Adrenal gland (tissue), 12 donors: ENCODE data around the gene CCT6A. TPM values are rescaled to one million over a fixed set of nuclear protein-coding genes. Genes with fewer than 3 reads are reported as not detected.
"Not testable (repeated sequence)": the region's sequence is repeated elsewhere in the genome, so short reads cannot be mapped to it uniquely, and the experiment has no call there.

ENCODE experiments used
- DNase-seq, 7 donors: peaks; one replicate each; pipeline ENCODE4 v3.0.0-alpha.2; 2019 to 2020
- H3K27ac ChIP-seq, 5 donors: fragments of 200-600 bp; sonication (generic) in 4 of 5; 1 replicate in 3 of 5; 2 replicates in 2 of 5; pipeline versions ENCODE4 v1.5.1 to v1.8.0; 2016 to 2020; ENCODE audit warnings: mild to moderate bottlenecking in 1 of 5
- H3K27me3 ChIP-seq: fragments of 200-600 bp; 2 replicates; pipeline ENCODE4 v1.8.0; 2021
- H3K36me3 ChIP-seq, 2 donors: fragments of 200-600 bp; replicated peaks in 1 of 2; 1 replicate in 1 of 2; 2 replicates in 1 of 2; pipeline versions ENCODE4 v1.5.1 to v1.8.0; 2018 to 2022
- H3K4me1 ChIP-seq, 2 donors: fragments of 200-600 bp; replicated peaks in 1 of 2; 1 replicate in 1 of 2; 2 replicates in 1 of 2; pipeline versions ENCODE4 v1.5.1 to v1.8.0; 2018 to 2021
- H3K4me3 ChIP-seq, 4 donors: fragments of 200-600 bp; sonication (generic) in 3 of 4; one replicate each; pipeline ENCODE4 v1.5.1; 2016 to 2018
- H3K9me3 ChIP-seq, 3 donors: fragments of 200-600 bp; sonication (generic) in 1 of 3; replicated peaks in 1 of 3; 1 replicate in 2 of 3; 2 replicates in 1 of 3; pipeline versions ENCODE4 v1.5.1 to v1.8.0; 2016 to 2021
- POLR2A ChIP-seq, 2 donors: fragments of 450-650 bp; IDR thresholded peaks; one replicate each; pipeline ENCODE4 v1.6.1; 2017; ENCODE audit warnings: antibody characterized with exemption in 2 of 2, mild to moderate bottlenecking in 2 of 2, moderate library complexity in 1 of 2
- WGBS, 4 donors: extraction: QIAGEN DNeasy Blood & Tissue Kit in 2 of 4; methylation state at CpG; one replicate each; pipeline versions ENCODE4 v1.1.5 to v1.1.7; 2013 to 2017; 5-methylcytosine and 5-hydroxymethylcytosine counted together
- intact Hi-C, 2 donors: fragments of 100-400 bp; cut with DNase I; formaldehyde crosslinking; loops; one replicate each; pipeline versions ENCODE4 v1.14.1 to v1.15.0; 2022 to 2023
- polyA plus RNA-seq, 3 donors: library from polyadenylated mRNA; stranded (reverse); fragments of 200-250 nt in 2 of 3; fragments of 350-450 nt in 1 of 3; fragmentation: Illumina TruSeq in 1 of 3; extraction: RNeasy Lipid Tissue Mini Kit (QIAGEN cat#74804) in 1 of 3; gene quantifications; one replicate each; pipeline ENCODE4 v1.2.3, GENCODE V29; 2013 to 2014
- total RNA-seq, 9 donors: library from RNA; depleted of rRNA in 4 of 9; stranded (reverse); fragments of >200 nt in 4 of 9; fragments of 120-200 nt in 1 of 9; fragmentation: NEBNext Ultra II Directional in 1 of 9; extraction: Animal tissue kit (Norgen Biotek cat#: 25700) in 1 of 9; gene quantifications; one replicate each; pipeline versions ENCODE4 v1.1.0 to v1.2.4, GENCODE V29; 2013 to 2023
- TF ChIP-seq, protein P1 (sequence below), 6 experiments: fragments of 450-650 bp in 4 of 6; fragments of 200-600 bp in 2 of 6; sonication (generic) in 1 of 6; IDR thresholded peaks; 1 replicate in 5 of 6; 2 replicates in 1 of 6; pipeline versions ENCODE4 v1.5.1 to v1.8.0; 2016 to 2021; ENCODE audit warnings: antibody characterized with exemption in 6 of 6, mild to moderate bottlenecking in 2 of 6, moderate library complexity in 1 of 6
- donor health status: healthy with polysubstance abuse.
- donor health status: Bipolar disorder and iron deficiency.
- donor health status: DM: yes; HTN: yes; CAD: no.
- donor health status: DM: no; HTN: no; CAD: no.
- donor health status: DM: no; HTN: no; CAD: no.
- donor health status: DM: yes; HTN: yes; CAD: no.

Gene CCT6A
- total and polyA plus RNA-seq, 12 donors: 51.6 to 240 (median 96.0) TPM

DNA sequence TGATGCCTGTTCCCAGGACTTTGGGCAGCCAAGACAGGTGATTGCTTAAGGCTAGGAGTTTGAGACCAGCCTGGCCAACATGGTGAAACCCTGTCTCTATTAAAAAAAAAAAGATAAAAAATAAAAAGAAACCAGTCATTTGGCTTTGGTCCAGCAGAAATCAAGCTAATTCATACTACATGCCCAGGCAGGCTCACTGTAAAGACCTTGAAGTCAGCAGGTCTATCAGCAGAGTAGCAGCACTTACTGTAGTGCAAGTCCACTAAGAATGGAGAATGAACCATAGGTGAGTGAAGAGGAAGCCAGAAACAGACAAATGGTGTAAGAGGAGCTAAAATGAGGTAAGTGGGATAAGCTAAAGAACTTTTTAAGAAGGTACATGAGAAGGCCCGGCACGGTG, 25.0 kb upstream of the CCT6A start:
- no peaks in the 10 kb centered on the region for H3K9me3 ChIP-seq
- no peak overlapping the region for H3K27ac ChIP-seq
- H3K27me3 ChIP-seq: no peaks in the 10 kb centered on the region
- peak in 4 of 7 donors; percentile 21 to 47 (median 27) for DNase-seq
- intact Hi-C loops: no loop called here
- H3K36me3 ChIP-seq: peaks cover 0 to 6% of the 10 kb centered on the region in 2 donors
- 21 to 98% (median 86%) methylated on average over 2 of the region's 2 CpGs for WGBS, 4 donors
- H3K4me1 ChIP-seq: no peaks in the 10 kb centered on the region
- no peak overlapping the region for H3K4me3 ChIP-seq
- TF ChIP-seq, protein P1, sequence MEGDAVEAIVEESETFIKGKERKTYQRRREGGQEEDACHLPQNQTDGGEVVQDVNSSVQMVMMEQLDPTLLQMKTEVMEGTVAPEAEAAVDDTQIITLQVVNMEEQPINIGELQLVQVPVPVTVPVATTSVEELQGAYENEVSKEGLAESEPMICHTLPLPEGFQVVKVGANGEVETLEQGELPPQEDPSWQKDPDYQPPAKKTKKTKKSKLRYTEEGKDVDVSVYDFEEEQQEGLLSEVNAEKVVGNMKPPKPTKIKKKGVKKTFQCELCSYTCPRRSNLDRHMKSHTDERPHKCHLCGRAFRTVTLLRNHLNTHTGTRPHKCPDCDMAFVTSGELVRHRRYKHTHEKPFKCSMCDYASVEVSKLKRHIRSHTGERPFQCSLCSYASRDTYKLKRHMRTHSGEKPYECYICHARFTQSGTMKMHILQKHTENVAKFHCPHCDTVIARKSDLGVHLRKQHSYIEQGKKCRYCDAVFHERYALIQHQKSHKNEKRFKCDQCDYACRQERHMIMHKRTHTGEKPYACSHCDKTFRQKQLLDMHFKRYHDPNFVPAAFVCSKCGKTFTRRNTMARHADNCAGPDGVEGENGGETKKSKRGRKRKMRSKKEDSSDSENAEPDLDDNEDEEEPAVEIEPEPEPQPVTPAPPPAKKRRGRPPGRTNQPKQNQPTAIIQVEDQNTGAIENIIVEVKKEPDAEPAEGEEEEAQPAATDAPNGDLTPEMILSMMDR (IDR thresholded peaks at IDR 0.05): no peak

DNA sequence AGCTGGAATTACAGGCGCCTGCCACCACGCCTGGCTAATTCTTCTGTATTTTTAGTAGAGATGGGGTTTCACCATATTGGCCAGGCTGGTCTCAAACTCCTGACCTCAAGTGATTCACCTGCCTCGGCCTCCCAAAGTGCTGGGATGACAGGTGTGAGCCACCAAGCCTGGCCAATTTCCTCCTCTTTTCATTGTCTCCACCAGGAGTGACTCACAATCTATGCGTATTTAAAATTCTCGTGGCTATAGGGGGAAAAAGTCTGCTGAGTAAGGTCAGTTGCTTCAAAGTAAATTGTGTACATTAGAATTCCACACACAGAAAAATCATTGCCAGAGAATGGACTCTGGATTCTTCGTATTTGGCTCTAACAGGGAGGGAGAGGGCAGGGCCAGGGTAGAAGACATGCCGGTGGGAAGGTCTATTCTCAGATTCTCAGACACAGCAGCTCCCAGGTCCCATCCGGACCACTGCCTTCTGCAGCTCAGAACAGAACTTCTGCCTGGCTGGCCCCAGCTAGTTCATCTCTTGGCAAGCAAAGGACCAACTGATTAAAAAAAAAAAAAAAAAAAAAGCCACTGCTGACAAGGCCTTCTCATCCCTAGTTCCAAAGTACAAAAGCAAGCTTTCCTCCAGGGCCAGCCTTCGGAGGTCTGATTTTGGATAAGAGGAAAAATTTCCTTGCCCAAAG, 22.5 kb upstream of the CCT6A start:
- H3K27ac ChIP-seq: no peak overlapping the region
- H3K9me3 ChIP-seq: no peaks in the 10 kb centered on the region
- H3K36me3 ChIP-seq: no peaks in the 10 kb centered on the region
- H3K4me3 ChIP-seq: no peak overlapping the region
- H3K27me3 ChIP-seq: no peaks in the 10 kb centered on the region
- WGBS, 4 donors: 90 to 96% (median 92%) methylated on average over 9 of the region's 9 CpGs
- intact Hi-C loops: no loop called here
- no peak for DNase-seq
- TF ChIP-seq POLR2A (IDR thresholded peaks at IDR 0.05): no peak
- TF ChIP-seq, protein P1 (IDR thresholded peaks at IDR 0.05): no peak
- peaks cover 0 to 4% of the 10 kb centered on the region in 2 donors for H3K4me1 ChIP-seq

DNA sequence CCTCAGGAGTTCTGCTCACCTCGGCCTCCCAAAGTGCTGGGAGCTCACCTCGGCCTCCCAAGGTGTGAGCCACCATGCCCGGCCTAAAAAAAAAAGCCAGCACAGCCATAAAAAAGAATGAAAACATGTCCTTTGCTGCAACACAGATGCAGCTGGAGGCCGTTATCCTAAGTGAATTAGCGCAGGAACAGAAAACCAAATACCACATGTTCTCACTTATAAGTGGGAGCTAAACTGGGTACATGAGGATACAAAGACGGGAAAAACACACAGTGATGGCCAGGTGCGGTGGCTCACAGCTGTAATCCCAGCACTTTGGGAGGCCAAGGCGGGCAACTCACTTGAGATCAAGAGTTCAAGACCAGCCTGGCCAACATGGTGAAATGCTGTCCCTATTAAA, 21.2 kb upstream of the CCT6A start:
- DNase-seq: no peak
- WGBS, 4 donors: 91 to 99% (median 94%) methylated on average over 8 of the region's 8 CpGs
- Histone ChIP-seq H3K36me3 (no peaks in the 10 kb centered on the region), H3K27me3 (no peaks in the 10 kb centered on the region), H3K27ac (no peak overlapping the region), H3K9me3 (no peaks in the 10 kb centered on the region), H3K4me1 (peaks cover 0 to 4% of the 10 kb centered on the region in 2 donors), H3K4me3 (no peak overlapping the region)
- intact Hi-C loops: no loop called here
- TF ChIP-seq, protein P1 (IDR thresholded peaks at IDR 0.05): no peak

DNA sequence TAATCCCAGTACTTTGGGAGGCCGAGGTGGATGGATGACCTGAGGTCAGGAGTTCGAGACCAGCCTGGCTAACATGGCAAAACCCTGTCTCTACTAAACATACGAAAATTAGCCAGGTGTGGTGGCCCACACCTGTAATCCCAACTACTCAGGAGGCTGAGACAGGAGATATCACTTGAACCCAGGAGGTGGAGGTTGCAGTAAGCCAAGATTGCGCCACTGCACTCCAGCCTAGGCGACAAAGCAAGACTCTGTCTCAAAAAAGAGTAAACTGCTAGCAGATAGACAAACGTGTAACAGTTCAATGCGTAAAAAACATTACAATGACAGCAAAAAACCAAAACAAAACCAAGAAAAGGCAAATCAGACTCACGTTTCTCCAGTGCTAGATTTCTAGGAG, 20.0 kb upstream of the CCT6A start:
- intact Hi-C loops, H3K36me3 ChIP-seq, H3K9me3 ChIP-seq, H3K27me3 ChIP-seq, H3K27ac ChIP-seq, DNase-seq, H3K4me3 ChIP-seq, H3K4me1 ChIP-seq: not testable (repeated sequence)
- WGBS, 4 donors: 80 to 92% (median 81%) methylated on average over 8 of the region's 8 CpGs

DNA sequence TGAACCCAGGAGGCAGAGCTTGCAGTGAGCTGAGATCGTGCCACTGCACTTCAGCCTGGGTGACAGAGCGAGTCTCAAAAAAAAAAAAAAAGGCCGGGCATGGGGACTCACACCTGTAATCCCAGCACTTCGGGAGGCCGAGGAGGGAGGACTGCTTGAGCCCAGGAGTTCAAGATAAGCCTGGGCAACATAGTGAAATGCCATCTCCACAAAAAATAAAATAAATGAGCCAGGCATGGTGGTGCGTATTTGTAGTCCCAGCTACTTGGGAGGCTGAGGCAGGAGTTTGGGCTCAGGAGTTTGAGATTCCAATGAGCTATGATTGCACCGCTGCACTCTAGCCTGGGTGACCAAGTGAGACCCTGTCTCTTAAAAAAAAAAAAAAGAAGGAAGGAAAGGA, 19.0 kb upstream of the CCT6A start:
- WGBS, 4 donors: 91 to 98% (median 97%) methylated on average over 7 of the region's 7 CpGs
- H3K4me3 ChIP-seq, H3K9me3 ChIP-seq, H3K27me3 ChIP-seq, H3K27ac ChIP-seq, H3K36me3 ChIP-seq, DNase-seq, intact Hi-C loops, H3K4me1 ChIP-seq: not testable (repeated sequence)
